K562 (cell line): ENCODE measurements around the gene USP19. TPM values are rescaled to one million over a fixed set of nuclear protein-coding genes. Genes with fewer than 3 reads are reported as not detected.
A peak's percentile ranks its signal among the peaks of the same experiment; 100 is the strongest.

Experiments used
- ATAC-seq: fragments of 200-7000 bp; cut with Tn5 transposase; 3 replicates; pipeline ENCODE4 v1.9.1; 2020; ENCODE audit warnings: moderate library complexity
- BruUV-seq: library from RNA; stranded (reverse); fragments of 400-500 nt; replicated peaks from 2 replicates; lab custom pipeline; 2021; lab: Mats Ljungman, UMichigan
- CTCF ChIA-PET: fragments of 300-600 bp; formaldehyde crosslinking; extraction: SDS; loops from one replicate; lab custom pipeline; 2021; ENCODE audit warnings: low intra/inter-chr PET ratio; lab: Yijun Ruan, JAX
- POLR2A ChIA-PET: fragments of 300-600, 350-650 bp; sonication (Branson Sonifier 250); formaldehyde crosslinking; extraction: SDS; loops from one replicate; lab custom pipeline; 2021; ENCODE audit warnings: antibody characterized with exemption, inconsistent platforms; lab: Yijun Ruan, JAX
- DNase-seq, 4 experiments: peaks; one replicate each; pipeline versions ENCODE4 v3.0.0 to v3.0.0-alpha.2; 2011 to 2018; ENCODE audit warnings: low spot score in 3 of 4, mixed read lengths in 3 of 4; ENCODE audit errors: extremely low read depth in 1 of 4
- FAIRE-seq: peaks from 2 replicates; lab custom pipeline; 2011; peaks lifted over from hg19 to GRCh38; lab: Jason Lieb, UNC
- H2AFZ ChIP-seq: 2 replicates; pipeline ENCODE4 v1.6.0; 2011; ENCODE audit warnings: low read depth, low read length, control low read depth, inconsistent platforms
- H3K27ac ChIP-seq: fragments of 200-600 bp; 3 replicates; pipeline ENCODE4 v1.8.0; 2011; ENCODE audit warnings: low read depth, mild to moderate bottlenecking, control low read depth, inconsistent platforms, low read length, moderate library complexity, mixed read lengths; ENCODE audit errors: extremely low read depth
- H3K27me3 ChIP-seq, 2 experiments: fragments of 300-600 bp in 1 of 2; 2 replicates in 1 of 2; 3 replicates in 1 of 2; pipeline versions ENCODE4 v1.6.0 to v1.8.0; 2011; ENCODE audit warnings: inconsistent platforms in 2 of 2, low read length in 2 of 2, mild to moderate bottlenecking in 1 of 2, mixed read lengths in 1 of 2, moderate library complexity in 1 of 2; ENCODE audit not compliant: control insufficient read depth in 2 of 2, insufficient read depth in 2 of 2
- H3K36me3 ChIP-seq: fragments of 300-600 bp; 3 replicates; pipeline ENCODE4 v1.8.0; 2011; ENCODE audit warnings: mild to moderate bottlenecking, low read length, inconsistent platforms; ENCODE audit not compliant: control insufficient read depth, insufficient read depth
- H3K4me1 ChIP-seq, 2 experiments: fragments of 200-600 bp in 1 of 2; replicated peaks in 1 of 2; 2 replicates in 1 of 2; 3 replicates in 1 of 2; pipeline versions ENCODE4 v1.5.1 to v1.8.0; 2011; ENCODE audit warnings: inconsistent platforms in 2 of 2, low read length in 2 of 2, mild to moderate bottlenecking in 1 of 2, mixed read lengths in 1 of 2, moderate library complexity in 1 of 2; ENCODE audit not compliant: control insufficient read depth in 2 of 2, insufficient read depth in 2 of 2
- H3K4me2 ChIP-seq: 2 replicates; pipeline ENCODE4 v1.6.1; 2011; ENCODE audit warnings: low read length, control low read depth, inconsistent platforms, mixed read lengths; ENCODE audit not compliant: insufficient read depth
- H3K4me3 ChIP-seq: fragments of 200-600 bp; sonication (generic), shearing (Covaris generic); 2 replicates; pipeline ENCODE4 v1.5.1; 2016; ENCODE audit warnings: control low read depth, inconsistent platforms
- H3K79me2 ChIP-seq: fragments of 200-600 bp; 3 replicates; pipeline ENCODE4 v1.8.0; 2011; ENCODE audit warnings: low read length, inconsistent platforms; ENCODE audit not compliant: control insufficient read depth, insufficient read depth
- H3K9ac ChIP-seq, 2 experiments: 2 replicates each; pipeline versions ENCODE4 v1.6.0 to v1.6.1; 2011; ENCODE audit warnings: low read depth in 2 of 2, low read length in 2 of 2, control low read depth in 1 of 2, inconsistent platforms in 1 of 2, mild to moderate bottlenecking in 1 of 2, mixed read lengths in 1 of 2; ENCODE audit not compliant: insufficient read depth in 1 of 2
- H3K9me1 ChIP-seq: one replicate; pipeline ENCODE4 v1.6.0; 2011; ENCODE audit warnings: inconsistent platforms, mild to moderate bottlenecking, low read length, moderate library complexity; ENCODE audit not compliant: control insufficient read depth, insufficient read depth
- H3K9me3 ChIP-seq: replicated peaks from 2 replicates; pipeline ENCODE4 v1.5.1; 2011; ENCODE audit warnings: low read depth, low read length, inconsistent platforms; ENCODE audit not compliant: control insufficient read depth, insufficient read depth
- H4K20me1 ChIP-seq: replicated peaks from 2 replicates; pipeline ENCODE4 v1.6.1; 2011; ENCODE audit warnings: low read length, inconsistent platforms, mixed read lengths; ENCODE audit not compliant: control insufficient read depth, insufficient read depth
- HNRNPLL ChIP-seq: fragments of 200-400 bp; formaldehyde crosslinking; IDR thresholded peaks from 2 replicates; pipeline ENCODE4 v1.6.1; 2017; ENCODE audit warnings: low read length, low read depth, mild to moderate bottlenecking; ENCODE audit not compliant: poor library complexity, severe bottlenecking
- POLR2G ChIP-seq: fragments of 200-400 bp; formaldehyde crosslinking; IDR thresholded peaks from 2 replicates; pipeline ENCODE4 v1.6.1; 2017; ENCODE audit warnings: low read depth, mild to moderate bottlenecking, antibody characterized with exemption, low read length, moderate library complexity
- WGBS: fragments of 100-300 bp; shearing (Covaris generic); methylation state at CpG from one replicate; pipeline ENCODE4 v1.1.6; 2016; ENCODE audit warnings: low coverage, mixed read lengths; ENCODE audit not compliant: insufficient coverage; ENCODE audit errors: missing lambda C conversion rate; 5-methylcytosine and 5-hydroxymethylcytosine counted together
- in situ Hi-C: fragments of 300-500 bp; cut with MboI; formaldehyde crosslinking; loops from 4 replicates; pipeline ENCODE4 v1.15.0; 2018; ENCODE audit warnings: inconsistent platforms, mixed read lengths
- intact Hi-C: fragments of 100-400 bp; cut with micrococcal nuclease; formaldehyde crosslinking; loops from 2 replicates; pipeline ENCODE4 v1.14.2; 2022
- polyA plus RNA-seq, 8 experiments: library from polyadenylated mRNA; depleted of rRNA in 4 of 8; stranded (reverse) in 5 of 8; unstranded in 3 of 8; fragments of >200 nt; fragmentation: Nextera tagmentation in 2 of 8; fragmentation: Illumina TruSeq in 1 of 8; extraction: Ambion mirVana in 2 of 8; extraction: Trizol in 1 of 8; gene quantifications; 2 replicates each; pipeline versions ENCODE4 v1.2.1 to v1.2.3, GENCODE V29; 2011 to 2014; ENCODE audit warnings: inconsistent platforms in 1 of 8, missing spikeins in 1 of 8
- total RNA-seq, 7 experiments: library from RNA; depleted of rRNA in 6 of 7; stranded (reverse); fragments of >200 nt in 6 of 7; fragmentation: Illumina TruSeq in 2 of 7; extraction: Trizol in 2 of 7; gene quantifications; 2 replicates each; pipeline versions ENCODE4 v1.2.1 to v1.2.3, GENCODE V29; 2011 to 2021; ENCODE audit warnings: low replicate concordance in 1 of 7

USP19 gene
- total and polyA plus RNA-seq, 9 of the 15 experiments (the other 6 are each of a cell fraction or from before 2014, with no cell fraction given), result 0.24 to 65.9 (median 36.9) TPM

- Histone ChIP-seq H3K9me3 (no peaks in the 10 kb centered on the region), H4K20me1 (no peaks in the 10 kb centered on the region), H3K27ac (no peak overlapping the region), H3K4me2 (no peak overlapping the region), H3K4me3 (no peak overlapping the region), H3K9me1 (no peaks in the 10 kb centered on the region), H3K4me1 (peaks cover 4 to 13% of the 10 kb centered on the region in 2 experiments; a peak in 4 of 5 replicates), H3K36me3 (peaks cover 60% of the 10 kb centered on the region; the same call in 2 of the 3 replicates), H3K79me2 (peaks cover 19% of the 10 kb centered on the region), H2AFZ (no peak overlapping the region), H3K27me3 (no peaks in the 10 kb centered on the region), H3K9ac (no peak overlapping the region)
- BruUV-seq, result no TSS peak
- ChIA-PET CTCF (no interaction called here), POLR2A (interaction anchor here (0.6 to 1.2 kb wide), 3 partner anchors 13 to 305 kb away, joined by 3 read pairs; partner anchors contain the start of genes QRICH1 and USP19)
- WGBS, result no CpG with 5 or more reads among the region's 14 CpGs
- no peak for TF ChIP-seq HNRNPLL
- TF ChIP-seq POLR2G, result peak; percentile 44; the same call in 1 of the 2 replicates
- intact Hi-C loops (no loop called here), in situ Hi-C loops (no loop called here)
- DNase-seq (no peak), ATAC-seq (no peak), FAIRE-seq (no peak)
These were observed 12.3 kb downstream of the USP19 start for GRCh38 chr3:49108346-49108745.

- peak within 1 kb of the TSS; percentile 90 for H2AFZ ChIP-seq
- TSS peak; percentile 97 for BruUV-seq
- no peaks in the 10 kb centered on the region for H3K27me3 ChIP-seq
- 8% methylated on average over 17 of the region's 50 CpGs for WGBS
- DNase-seq (peak; percentile 93 to 96 (median 94)), FAIRE-seq (peak; percentile 97), ATAC-seq (peak; percentile 98)
- peaks cover 6 to 18% of the 10 kb centered on the region in 2 experiments; a peak in 4 of 5 replicates for H3K4me1 ChIP-seq
- peak within 1 kb of the TSS; percentile 84 for H3K27ac ChIP-seq
- H3K9me3 ChIP-seq, result no peaks in the 10 kb centered on the region
- peaks cover 63% of the 10 kb centered on the region; the same call in 2 of the 3 replicates for H3K36me3 ChIP-seq
- peak within 1 kb of the TSS; percentile 60 for H3K4me3 ChIP-seq
- H3K9me1 ChIP-seq, result no peaks in the 10 kb centered on the region
- intact Hi-C loops, result loop anchor here (1.0 kb wide), 1 partner anchor 10 kb away; the partner anchor contains the start of gene QRICH1
- peaks cover 31% of the 10 kb centered on the region for H3K79me2 ChIP-seq
- peak within 1 kb of the TSS; percentile 97 for H3K4me2 ChIP-seq
- H4K20me1 ChIP-seq, result no peaks in the 10 kb centered on the region
- CTCF ChIA-PET, result no interaction called here
- peak within 1 kb of the TSS; percentile 83 to 98 for H3K9ac ChIP-seq
- POLR2A ChIA-PET, result interaction anchor here (0.6 to 2.0 kb wide), 5 partner anchors 9 to 16 kb away, joined by 3 to 14 read pairs (median 5); partner anchors contain the start of genes QRICH1 and USP19
- in situ Hi-C loops, result no loop called here
These were observed 16.0 kb downstream of the USP19 start, which contains the start of gene QARS1 for GRCh38 chr3:49104427-49105291. QARS1 (minus strand) TSS chr3:49104757; CDS start chr3:49104733, 24 bp downstream.
